Measurements from ENCODE around the gene IDH3A.

Gene IDH3A

GRCh38 chr15:78129751-78130287 lies 19.3 kb upstream of the IDH3A start:
- no peak for DNase-seq

DNA sequence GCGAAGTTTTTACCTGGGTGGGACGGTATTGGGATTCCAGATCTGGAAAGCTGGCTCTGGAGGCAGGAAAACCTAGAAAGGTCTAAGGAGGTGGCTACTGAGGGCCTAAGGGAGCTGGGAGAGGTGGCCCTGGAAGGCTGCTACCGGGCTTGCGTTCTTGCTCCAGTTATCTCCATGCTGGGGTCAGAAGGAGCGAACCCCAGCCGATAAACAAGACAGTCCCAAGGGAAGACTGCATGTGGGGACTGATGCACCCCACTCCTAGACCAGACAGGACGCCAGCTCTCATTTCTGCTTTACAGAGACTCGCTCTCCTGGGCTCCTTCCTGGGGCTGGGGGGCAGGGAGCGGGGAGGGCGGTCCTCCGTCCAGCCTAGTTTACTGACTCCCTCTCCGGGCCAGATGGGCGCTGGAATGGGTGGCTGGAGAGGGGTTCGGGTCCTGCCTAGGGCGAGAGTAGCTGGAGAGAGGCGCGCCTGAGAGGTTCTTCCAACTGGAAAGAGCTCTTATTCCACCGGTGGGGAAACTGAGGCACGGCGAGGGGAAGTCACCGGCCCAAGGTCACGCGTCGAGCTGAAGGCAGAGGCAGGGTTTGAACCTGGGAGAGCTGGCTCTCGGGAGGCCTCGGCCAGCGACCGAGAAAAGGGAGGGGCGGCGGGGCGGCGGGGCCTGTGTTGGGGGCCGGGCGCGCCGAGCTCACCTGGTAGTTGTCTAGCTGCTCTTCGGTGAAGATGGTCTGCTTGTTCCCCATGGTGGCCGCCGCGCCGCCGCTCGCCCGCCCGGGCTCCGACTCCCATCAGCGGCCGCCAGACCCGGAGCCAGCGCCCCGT lies 18.5 kb upstream of the IDH3A start:
- no peak for DNase-seq

DNA sequence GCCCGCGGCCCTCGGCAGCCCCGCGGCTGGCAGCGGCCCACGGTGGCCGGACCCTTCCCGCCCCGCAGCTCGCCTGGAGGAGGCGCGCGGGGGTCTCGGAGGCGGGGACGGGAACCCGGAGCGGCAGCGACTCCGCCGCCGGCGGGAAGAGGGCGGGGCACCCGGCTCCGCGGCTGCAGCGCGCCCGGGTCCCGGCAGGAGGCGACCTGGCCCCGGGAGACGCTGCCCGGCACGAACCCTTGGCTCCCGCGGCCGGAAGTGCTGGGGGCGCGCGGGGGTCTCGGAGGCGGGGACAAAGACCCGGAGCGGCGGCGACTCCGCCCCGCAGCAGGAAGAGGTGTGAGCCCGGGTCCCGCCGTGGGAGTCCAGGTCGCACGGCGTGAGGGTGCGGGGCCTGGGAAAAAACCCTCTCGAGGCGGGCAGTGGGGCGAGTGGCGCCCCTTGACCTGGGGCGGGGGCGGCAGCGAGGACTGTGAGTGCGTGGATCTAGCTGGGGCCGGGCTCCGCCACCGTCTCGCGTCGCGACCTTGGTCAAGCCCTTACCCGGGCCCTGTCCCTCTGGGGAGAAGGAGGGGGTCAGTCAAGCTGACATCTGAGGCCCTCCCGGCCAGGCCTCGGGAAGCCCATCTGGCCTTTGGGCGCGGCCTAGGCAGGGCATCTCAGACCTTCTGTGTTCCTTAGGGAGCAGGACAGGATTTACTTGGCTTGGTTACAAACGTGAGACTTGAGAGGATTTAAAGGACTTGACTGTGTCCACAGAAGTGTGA lies 17.7 kb upstream of the IDH3A start, which contains the start of gene CIB2:
Gene CIB2, minus strand, starts transcription at position 151 of the 767 bp plus-strand sequence. CDS start 230 bp downstream, outside the sequence.
- DNase-seq = peak; percentile 70 to 90 (median 80)

GRCh38 chr15:78133801-78134200 lies 15.4 kb upstream of the IDH3A start:
- DNase-seq = no peak

DNA sequence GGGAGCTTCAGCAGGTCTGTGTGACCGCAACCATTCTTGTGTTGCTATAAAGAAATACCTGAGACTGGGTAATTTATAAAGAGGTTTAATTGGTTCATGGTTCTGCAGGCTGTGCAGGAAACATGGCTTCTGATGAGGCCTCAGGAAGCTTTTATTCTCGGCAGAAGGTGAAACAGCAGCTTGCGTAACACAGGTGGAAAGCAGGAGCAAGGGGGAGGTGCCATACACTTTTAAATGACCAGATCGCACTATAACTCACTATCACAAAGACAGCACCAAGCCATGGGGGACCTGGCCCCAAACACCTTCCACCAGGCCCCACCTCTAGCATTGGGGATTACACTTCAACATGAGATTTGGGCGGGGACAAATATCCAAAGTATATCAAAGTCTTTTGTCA lies 9.6 kb upstream of the IDH3A start:
- DNase-seq = no peak

- DNase-seq = no peak
Measured at GRCh38 chr15:78140292-78140691, 8.9 kb upstream of the IDH3A start.

- no peak for DNase-seq
Measured at GRCh38 chr15:78142332-78142731, 6.8 kb upstream of the IDH3A start.

GRCh38 chr15:78146425-78147154 lies 2.6 kb upstream of the IDH3A start:
- peak in 2 of 4 experiments; percentile 22 to 23 for DNase-seq

DNA sequence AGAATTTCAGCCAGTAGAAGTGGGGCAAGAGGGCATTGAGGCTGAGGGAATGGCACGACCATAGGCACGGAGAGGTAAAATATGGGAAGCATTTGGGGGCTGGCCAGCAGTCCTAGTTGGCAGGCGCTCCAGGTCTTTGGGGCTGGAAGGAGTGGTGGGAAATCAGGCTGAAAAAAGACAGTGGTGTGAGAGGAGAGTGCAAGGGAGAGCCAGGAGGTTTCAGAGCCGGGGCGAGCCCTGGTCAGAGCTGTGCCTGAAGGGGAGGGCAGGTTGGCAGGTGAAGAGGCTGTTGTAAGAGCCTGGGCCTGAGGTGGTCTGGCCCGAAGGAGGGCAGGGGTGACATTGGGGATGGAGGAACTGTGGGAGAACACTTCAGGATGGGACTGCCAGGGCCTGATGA lies 1.6 kb upstream of the IDH3A start:
- DNase-seq = no peak

GRCh38 chr15:78148392-78149067 lies 632 bp upstream of the IDH3A start:
- peak in 1 of 4 experiments; percentile 12 for DNase-seq

GRCh38 chr15:78149805-78150751 lies 916 bp downstream of the IDH3A start:
- DNase-seq = peak in 1 of 4 experiments; percentile 5

DNA sequence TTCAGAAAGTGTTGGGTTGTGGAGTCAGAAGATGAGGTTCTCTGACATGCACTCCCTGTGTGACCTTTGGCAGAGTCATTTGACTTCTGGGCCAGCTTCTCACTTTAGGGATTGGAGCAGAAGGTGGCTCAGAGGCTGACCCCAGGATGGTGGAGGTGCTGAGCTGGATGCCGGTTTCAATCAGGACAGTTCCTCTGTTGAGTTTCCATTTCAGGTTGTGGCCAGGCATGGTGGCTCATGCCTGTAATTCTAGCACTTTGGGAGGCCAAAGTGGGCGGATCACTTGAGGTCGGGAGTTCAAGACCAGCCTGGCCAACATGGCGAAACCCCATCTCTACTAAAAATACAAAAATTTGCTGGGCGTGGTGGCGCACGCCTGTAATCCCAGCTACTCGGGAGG lies 1.9 kb downstream of the IDH3A start:
- peak in 1 of 4 experiments; percentile 7 for DNase-seq

- no peak for DNase-seq
Measured at GRCh38 chr15:78154955-78155354, 5.8 kb downstream of the IDH3A start.

GRCh38 chr15:78155355-78155939 lies 6.3 kb downstream of the IDH3A start:
- DNase-seq = no peak

- DNase-seq = no peak
Measured at GRCh38 chr15:78156653-78157052, 7.5 kb downstream of the IDH3A start.

GRCh38 chr15:78157203-78157602 lies 8.0 kb downstream of the IDH3A start:
- DNase-seq = no peak

GRCh38 chr15:78159395-78159794 lies 10.2 kb downstream of the IDH3A start:
- DNase-seq = no peak

DNA sequence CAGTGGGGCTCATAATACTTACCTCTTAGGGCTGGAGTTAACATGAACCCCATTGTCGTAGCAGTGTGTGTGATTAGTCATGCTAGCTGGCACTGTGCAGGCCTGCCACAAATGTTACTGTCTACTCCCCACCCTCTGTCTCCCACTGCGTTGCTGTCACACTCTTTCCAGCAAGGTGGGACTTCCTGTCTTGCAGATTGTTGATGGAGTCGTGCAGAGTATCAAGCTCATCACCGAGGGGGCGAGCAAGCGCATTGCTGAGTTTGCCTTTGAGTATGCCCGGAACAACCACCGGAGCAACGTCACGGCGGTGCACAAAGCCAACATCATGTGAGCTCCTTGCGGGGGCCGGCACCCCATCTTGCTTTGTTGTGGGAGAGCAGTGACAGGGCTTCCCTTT lies 12.9 kb downstream of the IDH3A start:
- no peak for DNase-seq

DNA sequence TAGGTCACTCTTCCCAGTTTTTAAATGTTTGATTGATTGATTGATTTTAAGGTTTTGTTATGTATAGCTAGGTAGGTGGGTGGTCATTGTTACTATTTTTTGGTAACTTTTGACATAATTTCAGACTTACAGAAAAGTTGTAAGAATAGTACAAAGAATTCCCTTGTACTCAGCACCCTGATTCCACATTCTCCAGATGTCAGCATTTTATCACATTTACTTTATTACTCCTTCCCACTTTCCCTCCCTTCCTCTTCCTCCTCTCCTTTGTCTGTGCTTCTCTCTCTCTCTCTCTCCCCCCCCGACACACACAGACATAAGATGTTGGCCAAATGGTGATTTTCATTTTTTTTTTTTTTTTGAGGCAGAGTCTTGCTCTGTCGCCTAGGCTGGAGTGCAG lies 14.8 kb downstream of the IDH3A start:
- no peak for DNase-seq

- DNase-seq = no peak
Measured at GRCh38 chr15:78167227-78167888, 18.2 kb downstream of the IDH3A start.

All from suppressor macrophage (primary cell).